Heart right ventricle (tissue), 16 donors: ENCODE data around the gene PCDHGA10. TPM values are rescaled to one million over a fixed set of nuclear protein-coding genes. Genes with fewer than 3 reads are reported as not detected.
A peak's percentile ranks its signal among the peaks of the same experiment; 100 is the strongest.
"Not testable (repeated sequence)": the region's sequence is repeated elsewhere in the genome, so short reads cannot be mapped to it uniquely, and the experiment has no call there.

Experiments used
- ATAC-seq, 8 donors: fragments of 200-7000 bp; cut with Tn5 transposase; one replicate each; pipeline ENCODE4 v1.9.1; 2020; ENCODE audit warnings: mild to moderate bottlenecking in 8 of 8, moderate library complexity in 8 of 8, moderate number of reproducible peaks in 1 of 8
- DNase-seq, 2 donors: peaks; one replicate each; pipeline ENCODE4 v3.0.0-alpha.2; 2020
- H3K27ac ChIP-seq, 10 donors: fragments of 200-600 bp; sonication (generic) in 2 of 10; one replicate each; pipeline versions ENCODE4 v1.5.0 to v1.8.0; 2020 to 2022; ENCODE audit warnings: mild to moderate bottlenecking in 3 of 10
- H3K27me3 ChIP-seq, 7 donors: fragments of 200-600 bp; one replicate each; pipeline ENCODE4 v1.8.0; 2021 to 2022; ENCODE audit warnings: mild to moderate bottlenecking in 2 of 7
- H3K36me3 ChIP-seq, 9 donors: fragments of 200-600 bp; sonication (generic) in 1 of 9; one replicate each; pipeline versions ENCODE4 v1.5.0 to v1.8.0; 2020 to 2022; ENCODE audit warnings: mild to moderate bottlenecking in 2 of 9
- H3K4me1 ChIP-seq, 9 donors: fragments of 200-600 bp; sonication (generic) in 1 of 9; one replicate each; pipeline versions ENCODE4 v1.5.0 to v1.8.0; 2020 to 2022; ENCODE audit warnings: mild to moderate bottlenecking in 4 of 9
- H3K4me3 ChIP-seq, 10 donors: fragments of 200-600 bp; sonication (generic) in 2 of 10; one replicate each; pipeline versions ENCODE4 v1.5.0 to v1.8.0; 2020 to 2022; ENCODE audit warnings: mild to moderate bottlenecking in 7 of 10, moderate library complexity in 2 of 10
- H3K9me3 ChIP-seq, 11 donors: fragments of 200-600 bp in 10 of 11; sonication (generic) in 2 of 11; one replicate each; pipeline versions ENCODE4 v1.5.0 to v1.8.0; 2013 to 2022; ENCODE audit warnings: mild to moderate bottlenecking in 2 of 11, control low read depth in 1 of 11, moderate library complexity in 1 of 11
- CTCF ChIP-seq, 9 donors: fragments of 200-600 bp; sonication (generic) in 2 of 9; IDR thresholded peaks; one replicate each; pipeline versions ENCODE4 v1.5.0 to v1.8.0; 2021 to 2022; ENCODE audit warnings: antibody characterized with exemption in 9 of 9, mild to moderate bottlenecking in 5 of 9, moderate library complexity in 1 of 9
- WGBS, 2 donors: extraction: QIAGEN DNeasy Blood & Tissue Kit; methylation state at CpG; one replicate each; pipeline ENCODE4 v1.1.7; 2013; ENCODE audit warnings: inconsistent platforms in 1 of 2; 5-methylcytosine and 5-hydroxymethylcytosine counted together
- intact Hi-C, 10 donors: fragments of 100-400 bp; cut with DNase I; formaldehyde crosslinking; loops; one replicate each; pipeline versions ENCODE4 v1.11.1 to v1.14.2; 2022
- polyA plus RNA-seq, 2 donors: library from polyadenylated mRNA; stranded (reverse); fragments of 200-250 nt; gene quantifications; one replicate each; pipeline ENCODE4 v1.2.3, GENCODE V29; 2013
- total RNA-seq, 10 donors: library from RNA; stranded (reverse); fragmentation: NEBNext Ultra II Directional in 3 of 10; extraction: Animal tissue kit (Norgen Biotek cat#: 25700) in 3 of 10; gene quantifications; one replicate each; pipeline versions ENCODE4 v1.2.1 to v1.2.4, GENCODE V29; 2021 to 2023
- donor health status: Arrhythmogenic right ventricular cardiomyopathy.
- donor health status: ischemic (EF 13 %, LVEDD 7.1; RV severe dilation, severe dysfunction).
- donor health status: healthy with polysubstance abuse.
- donor health status: DM: no; HTN: yes; CAD: no.
- donor health status: DM: no; HTN: no; CAD: no.
- donor health status: ischemic (EF 25% LVEDD 6.9; RV normal size, moderate dysfunction).
- donor health status: ischemic (EF 25% LVEDD 5.7; RV mildly dilated, moderate dysfunction).
- donor health status: healthy.
- donor health status: DM: yes; HTN: yes; CAD: no.
- donor health status: Ischemic cardiomyopathy.
- donor health status: ischemic (EF 35%, LVEDD 5.7; RV mildly dilated, moderate dysfunction).
- donor health status: nonischemic (EF 11% LVEDD 7.7; RV severe dilation, severe dysfunction).
- donor health status: DM: yes; HTN: yes; CAD: no.
- donor health status: PGD.
- donor health status: ischemic (EF 29% LVEDD 5.4; RV normal size, mild dysfunction).
- donor health status: nonischemic (EF 23%, LVEDD 6.1; RV moderate dilation, normal function).

Gene PCDHGA10
- total and polyA plus RNA-seq, 12 donors, result 0.52 to 7.8 (median 6.3) TPM

- Histone ChIP-seq H3K36me3 (peaks cover 0 to 45% (median 0%) of the 10 kb centered on the region in 9 donors), H3K27me3 (peaks cover 0 to 85% (median 0%) of the 10 kb centered on the region in 7 donors), H3K9me3 (peaks cover 0 to 96% (median 56%) of the 10 kb centered on the region in 11 donors), H3K27ac (no peak within 1 kb of the TSS), H3K4me1 (peaks cover 0 to 5% (median 0%) of the 10 kb centered on the region in 9 donors), H3K4me3 (peak within 1 kb of the TSS in 5 of 10 donors; percentile 10 to 32 (median 21))
- DNase-seq (no peak), ATAC-seq (no peak)
- intact Hi-C loops, result loop anchor here in 1 of 10 donors (10.0 kb wide), 1 partner anchor 48 kb away; the partner anchor contains the start of genes PCDHGA4, PCDHGB1 and PCDHGB2
- peak in 6 of 9 donors; percentile 6 to 36 (median 22) for TF ChIP-seq CTCF (IDR thresholded peaks at IDR 0.05)
- 30 to 33% methylated on average over 27 of the region's 27 CpGs for WGBS, 2 donors
Measured at GRCh38 chr5:141402553-141403243, 10.1 kb upstream of the PCDHGA10 start, which contains the start of gene PCDHGA9. PCDHGA9 (plus strand) TSS chr5:141402778; CDS start chr5:141402953, 175 bp downstream.

GRCh38 chr5:141403387-141403786 lies 9.4 kb upstream of the PCDHGA10 start:
- DNase-seq (no peak), ATAC-seq (no peak)
- Histone ChIP-seq H3K4me1 (peaks cover 0 to 5% (median 0%) of the 10 kb centered on the region in 9 donors), H3K9me3 (peaks cover 0 to 100% (median 63%) of the 10 kb centered on the region in 11 donors), H3K27ac (no peak overlapping the region), H3K4me3 (peak overlapping the region in 3 of 10 donors; percentile 10 to 32 (median 21)), H3K27me3 (peaks cover 0 to 89% (median 0%) of the 10 kb centered on the region in 7 donors), H3K36me3 (peaks cover 0 to 51% (median 0%) of the 10 kb centered on the region in 9 donors)
- no peak for TF ChIP-seq CTCF (IDR thresholded peaks at IDR 0.05)
- 37 to 38% methylated on average over 22 of the region's 22 CpGs for WGBS, 2 donors
- intact Hi-C loops, result loop anchor here in 1 of 10 donors (10.0 kb wide), 1 partner anchor 49 kb away; the partner anchor contains the start of genes PCDHGA4, PCDHGB1 and PCDHGB2

- TF ChIP-seq CTCF (IDR thresholded peaks at IDR 0.05), result peak; percentile 24 to 71 (median 56)
- H3K9me3 ChIP-seq, result peaks cover 0 to 100% (median 55%) of the 10 kb centered on the region in 11 donors
- 15 to 17% methylated on average over 48 to 49 of the region's 51 CpGs for WGBS, 2 donors
- ATAC-seq, result peak; percentile 71 to 91 (median 84)
- H3K27ac ChIP-seq, result peak within 1 kb of the TSS in 6 of 10 donors; percentile 20 to 60 (median 44)
- H3K4me1 ChIP-seq, result not testable (repeated sequence)
- H3K36me3 ChIP-seq, result peaks cover 0 to 71% (median 0%) of the 10 kb centered on the region in 9 donors
- peak in 1 of 2 donors; percentile 57 for DNase-seq
- H3K4me3 ChIP-seq, result peak within 1 kb of the TSS in 9 of 10 donors; percentile 14 to 46 (median 43)
- intact Hi-C loops, result loop anchor here in 2 of 10 donors (5.0 to 10.0 kb wide), 2 partner anchors 53 to 154 kb away; partner anchors contain the start of genes PCDHGA4 (in 1 of the 2), PCDHGB1 (in 1 of the 2) and PCDHGB2 (in 1 of the 2)
- peaks cover 0 to 92% (median 0%) of the 10 kb centered on the region in 7 donors for H3K27me3 ChIP-seq
Measured at GRCh38 chr5:141407790-141408505, 4.8 kb upstream of the PCDHGA10 start, which contains the start of gene PCDHGB6. PCDHGB6 (plus strand) TSS chr5:141408021; CDS start chr5:141408203, 182 bp downstream.
